Breast epithelium (tissue), 3 donors: ENCODE measurements around the gene RCE1.

ENCODE experiments used
- CTCF ChIP-seq, 3 donors: fragments of 450-650 bp; IDR thresholded peaks; one replicate each; pipeline ENCODE4 v1.5.1; 2016 to 2017; ENCODE audit warnings: antibody characterized with exemption in 3 of 3, mild to moderate bottlenecking in 3 of 3, moderate library complexity in 3 of 3
- POLR2A ChIP-seq: fragments of 450-650 bp; IDR thresholded peaks from one replicate; pipeline ENCODE4 v1.6.1; 2016; ENCODE audit warnings: antibody characterized with exemption, mild to moderate bottlenecking, moderate library complexity
- POLR2AphosphoS5 ChIP-seq, 3 donors: sonication (generic); formaldehyde crosslinking; IDR thresholded peaks; one replicate each; pipeline ENCODE4 v1.6.1; 2017; ENCODE audit warnings: antibody characterized with exemption in 3 of 3

- no peak for TF ChIP-seq CTCF (IDR thresholded peaks at IDR 0.05)
- TF ChIP-seq POLR2AphosphoS5 (IDR thresholded peaks at IDR 0.05) = no peak
- no peak for TF ChIP-seq POLR2A
These were observed 14.1 kb downstream of the RCE1 start for GRCh38 chr11:66857234-66857926.
